AG09319 (cell line): ENCODE data around the gene MKNK1.

Source experiments
- DNase-seq: peaks from one replicate; pipeline ENCODE4 v3.0.0-alpha.2; 2010; ENCODE audit warnings: low read depth; ENCODE audit errors: extremely low read depth
- TF ChIP-seq, protein P1 (sequence below): IDR thresholded peaks from 2 replicates; pipeline ENCODE4 v1.5.1; 2011; ENCODE audit warnings: low read depth, mild to moderate bottlenecking, inconsistent platforms, low read length, moderate library complexity

The MKNK1 gene

DNA sequence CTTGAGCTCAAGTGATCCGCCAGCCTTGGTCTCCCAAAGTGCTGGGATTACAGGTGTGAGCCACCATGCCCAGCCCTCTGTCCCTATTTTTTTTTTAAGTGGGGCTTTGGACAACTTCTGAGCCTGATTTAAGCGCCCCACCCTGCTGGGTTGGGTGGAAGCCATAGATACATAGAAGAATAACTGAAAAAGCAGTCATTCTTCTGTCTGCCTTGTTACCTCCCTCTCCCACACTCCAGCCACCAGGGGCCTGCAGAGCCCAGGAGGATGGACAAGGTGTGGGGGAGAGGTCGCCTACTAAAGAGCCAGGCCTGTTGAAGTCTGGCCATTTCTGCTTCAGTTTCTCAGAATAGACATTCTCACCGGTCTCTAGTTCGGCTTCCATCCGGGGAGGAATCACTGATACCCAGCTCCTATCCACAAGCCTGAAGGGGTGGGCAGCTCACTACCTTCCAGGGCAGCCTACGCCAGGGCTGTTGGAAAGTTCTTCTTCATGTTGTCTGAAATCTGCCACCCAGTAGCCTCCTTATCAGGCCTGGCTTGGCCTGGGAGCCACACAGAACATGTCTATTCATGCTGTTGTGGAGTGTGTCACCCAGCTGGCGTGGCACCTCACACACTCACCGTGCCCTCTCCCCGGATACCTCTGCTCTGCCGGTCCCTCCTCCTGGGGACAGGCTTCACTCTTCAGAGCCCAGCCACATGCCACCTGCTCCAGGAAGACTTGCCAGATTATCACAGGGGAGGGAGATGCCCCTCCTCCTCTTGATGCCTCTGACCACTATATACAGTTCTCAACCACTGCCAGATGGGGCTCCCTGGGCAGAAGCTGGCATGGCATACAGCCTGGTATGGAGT lies 80.3 kb downstream of the MKNK1 start:
- TF ChIP-seq, protein P1, sequence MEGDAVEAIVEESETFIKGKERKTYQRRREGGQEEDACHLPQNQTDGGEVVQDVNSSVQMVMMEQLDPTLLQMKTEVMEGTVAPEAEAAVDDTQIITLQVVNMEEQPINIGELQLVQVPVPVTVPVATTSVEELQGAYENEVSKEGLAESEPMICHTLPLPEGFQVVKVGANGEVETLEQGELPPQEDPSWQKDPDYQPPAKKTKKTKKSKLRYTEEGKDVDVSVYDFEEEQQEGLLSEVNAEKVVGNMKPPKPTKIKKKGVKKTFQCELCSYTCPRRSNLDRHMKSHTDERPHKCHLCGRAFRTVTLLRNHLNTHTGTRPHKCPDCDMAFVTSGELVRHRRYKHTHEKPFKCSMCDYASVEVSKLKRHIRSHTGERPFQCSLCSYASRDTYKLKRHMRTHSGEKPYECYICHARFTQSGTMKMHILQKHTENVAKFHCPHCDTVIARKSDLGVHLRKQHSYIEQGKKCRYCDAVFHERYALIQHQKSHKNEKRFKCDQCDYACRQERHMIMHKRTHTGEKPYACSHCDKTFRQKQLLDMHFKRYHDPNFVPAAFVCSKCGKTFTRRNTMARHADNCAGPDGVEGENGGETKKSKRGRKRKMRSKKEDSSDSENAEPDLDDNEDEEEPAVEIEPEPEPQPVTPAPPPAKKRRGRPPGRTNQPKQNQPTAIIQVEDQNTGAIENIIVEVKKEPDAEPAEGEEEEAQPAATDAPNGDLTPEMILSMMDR, result no peak
- DNase-seq, result no peak

DNA sequence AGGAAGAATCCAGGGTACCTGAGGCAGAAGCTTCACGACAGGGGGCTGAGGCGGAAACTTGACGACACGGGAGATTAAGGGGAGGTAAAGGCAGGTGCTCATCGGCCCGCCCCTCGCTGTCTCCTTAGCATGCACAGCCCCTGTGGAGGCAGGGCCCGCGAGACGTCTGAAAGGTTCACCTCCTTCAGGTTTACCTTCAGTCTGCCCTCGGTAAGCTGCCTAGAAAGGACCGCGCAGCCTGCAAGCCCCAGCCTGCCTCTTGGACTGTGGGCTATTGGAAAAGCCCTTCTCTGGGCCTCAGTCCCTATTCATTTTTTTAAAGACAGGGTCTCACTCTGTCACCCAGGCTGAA lies 81.1 kb downstream of the MKNK1 start:
- TF ChIP-seq, protein P1, result no peak
- DNase-seq, result no peak

DNA sequence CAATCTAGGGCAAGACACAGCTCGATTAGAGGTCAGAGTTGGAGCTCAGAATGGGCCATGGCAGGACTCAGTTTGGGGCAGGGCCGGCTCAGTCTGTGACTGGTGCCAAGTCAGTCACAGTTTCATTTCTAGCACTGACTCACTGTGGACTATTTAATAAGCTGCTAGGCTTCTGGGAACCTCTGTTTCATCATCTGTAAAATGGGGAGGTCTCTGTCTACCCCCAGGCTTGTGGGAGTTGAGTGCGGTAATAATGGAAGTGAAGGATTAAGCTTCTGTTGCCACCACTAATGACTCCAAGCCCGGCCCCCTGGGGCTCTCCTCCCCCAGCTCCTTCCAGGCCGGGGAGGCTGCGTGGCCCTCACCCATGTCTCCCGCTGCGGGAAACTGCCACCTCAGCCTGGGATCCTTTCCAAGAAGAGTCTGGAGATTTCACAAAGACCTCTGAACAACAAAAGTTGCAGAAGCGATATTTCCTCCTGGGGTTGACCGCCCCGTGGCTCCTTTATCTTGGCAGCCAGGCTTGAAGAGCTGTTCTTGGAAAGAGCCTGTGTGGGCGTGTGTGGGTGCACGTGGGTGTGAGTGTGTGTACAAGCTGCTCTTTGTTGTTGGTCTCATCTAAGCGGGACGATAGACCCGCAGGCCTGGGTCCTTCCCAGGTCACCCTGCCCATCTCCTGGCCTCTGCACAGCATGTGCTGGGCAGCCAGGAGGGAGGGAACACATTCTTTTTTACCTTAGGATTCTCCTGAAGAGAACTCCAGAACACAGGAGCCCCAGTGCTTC lies 81.7 kb downstream of the MKNK1 start:
- peak; percentile 35 for DNase-seq
- TF ChIP-seq, protein P1, result no peak

DNA sequence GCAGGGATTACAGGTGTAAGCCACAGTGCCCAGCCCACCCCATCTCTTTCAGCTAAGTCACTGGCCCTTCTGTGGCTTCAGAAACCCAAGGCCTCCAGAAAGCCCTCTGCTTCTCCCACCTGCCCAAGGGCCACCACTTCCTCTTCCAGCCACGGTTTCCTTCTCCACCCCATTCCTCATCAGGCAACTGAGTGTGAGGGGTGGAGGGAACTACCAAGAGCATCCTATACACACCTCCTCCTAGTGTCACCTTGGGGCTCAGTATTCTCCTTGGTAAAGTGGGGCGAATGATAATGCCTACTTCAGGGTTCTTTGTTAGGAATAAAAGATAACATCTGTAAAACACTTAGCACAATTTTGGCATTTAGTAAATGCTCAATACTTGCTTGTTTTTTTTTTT lies 82.7 kb downstream of the MKNK1 start:
- TF ChIP-seq, protein P1, result no peak
- no peak for DNase-seq

DNA sequence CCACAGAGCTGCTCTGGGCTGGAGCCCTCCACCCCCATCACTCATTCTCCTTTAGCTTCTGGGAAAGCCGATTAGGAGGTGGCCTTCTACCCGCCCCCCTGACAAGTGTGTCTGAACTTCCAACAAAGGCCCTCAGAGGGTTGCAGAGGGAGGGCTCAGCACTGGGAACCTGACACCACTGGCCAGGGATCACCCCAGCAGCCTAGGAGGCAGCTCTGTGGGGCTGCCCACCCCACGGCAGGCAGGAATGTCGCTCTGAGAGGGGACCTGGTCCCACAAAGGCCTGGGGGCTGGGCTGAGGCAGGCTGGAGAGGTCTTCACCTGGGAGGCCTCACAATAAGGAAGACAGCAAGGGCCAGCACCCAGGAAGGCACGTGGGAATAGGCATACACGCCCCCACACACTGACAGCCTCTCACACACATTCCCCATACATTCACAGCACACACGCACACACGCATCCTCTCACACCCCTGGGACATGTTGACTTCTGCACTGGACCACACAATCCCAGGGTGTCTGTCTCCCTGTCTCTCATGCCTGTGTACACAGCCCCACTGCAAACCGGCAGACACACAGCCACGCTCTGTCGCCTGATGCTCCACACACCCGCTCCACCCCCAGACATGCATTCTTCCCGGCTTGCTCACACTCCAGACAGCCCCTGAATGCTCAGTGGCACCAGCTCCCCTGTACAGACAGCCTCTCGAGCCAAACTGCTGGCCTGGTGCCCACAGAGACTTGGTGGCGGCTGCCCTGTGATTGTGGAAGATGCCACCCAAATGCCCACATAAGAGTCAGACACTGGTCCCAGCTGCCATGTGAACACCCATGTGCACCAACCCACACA lies 83.8 kb downstream of the MKNK1 start:
- TF ChIP-seq, protein P1, result no peak
- no peak for DNase-seq

DNA sequence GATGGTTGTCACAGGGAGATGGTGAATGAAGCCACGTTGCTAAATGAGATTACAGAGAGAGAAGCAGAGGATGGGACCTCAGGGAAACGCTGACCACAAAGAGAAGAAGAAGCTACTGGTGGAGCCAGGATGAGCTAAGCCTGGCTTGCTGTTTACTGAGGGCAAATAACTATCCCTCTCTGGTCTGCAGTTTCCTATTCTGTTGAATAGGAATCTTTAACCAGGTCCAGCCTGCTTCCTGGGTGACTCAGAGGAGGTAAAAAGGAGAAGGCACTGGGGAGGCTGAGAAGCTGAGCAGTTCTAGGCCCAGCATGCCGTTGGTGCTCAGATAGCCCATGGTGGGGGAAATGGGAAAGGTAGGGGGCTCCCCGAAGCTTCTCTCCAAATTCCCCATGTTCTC lies 84.9 kb downstream of the MKNK1 start:
- TF ChIP-seq, protein P1, result no peak
- DNase-seq, result no peak
